Measurements from ENCODE around the gene BANP.
"Not testable (repeated sequence)": the region's sequence is repeated elsewhere in the genome, so short reads cannot be mapped to it uniquely, and the experiment has no call there.

Gene BANP

GRCh38 chr16:88088611-88089010, 137.4 kb downstream of the BANP start:
- H3K9me3 ChIP-seq (ENCODE audit: control insufficient read depth, low read depth, low read length); H3K36me3 ChIP-seq (ENCODE audit: control insufficient read depth, low read depth, low read length); H3K27ac ChIP-seq (ENCODE audit: low read length); H3K4me3 ChIP-seq (ENCODE audit: low read length); H3K27me3 ChIP-seq (ENCODE audit: control insufficient read depth, insufficient read depth, low read length); H3K9ac ChIP-seq (ENCODE audit: low read length); H3K4me1 ChIP-seq (ENCODE audit: control insufficient read depth, low read depth, low read length): not testable (repeated sequence)

DNA sequence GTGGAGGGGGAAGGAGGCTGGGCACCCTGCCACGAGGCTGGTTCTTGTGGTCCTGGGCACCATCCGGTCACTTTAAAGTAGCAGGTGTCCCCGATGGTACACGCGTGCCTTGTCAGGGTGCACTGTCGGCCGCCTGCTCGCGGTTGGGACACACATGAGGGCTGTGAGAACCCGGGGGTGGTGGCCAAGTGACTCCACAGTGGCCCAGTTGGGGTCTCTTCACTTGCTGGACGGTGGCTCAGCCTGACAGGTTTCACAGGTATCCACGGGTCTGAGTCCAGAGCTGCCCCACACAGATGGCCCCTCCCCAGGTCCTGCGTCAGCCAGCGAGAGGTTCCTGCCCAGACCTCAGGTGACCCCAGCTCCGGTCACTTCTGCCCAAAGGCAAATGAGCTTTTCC, 137.8 kb downstream of the BANP start:
- H3K27me3 ChIP-seq (ENCODE audit: control insufficient read depth, insufficient read depth, low read length); H3K9ac ChIP-seq (ENCODE audit: low read length); H3K36me3 ChIP-seq (ENCODE audit: control insufficient read depth, low read depth, low read length); H3K27ac ChIP-seq (ENCODE audit: low read length); H3K4me3 ChIP-seq (ENCODE audit: low read length); H3K4me1 ChIP-seq (ENCODE audit: control insufficient read depth, low read depth, low read length); H3K9me3 ChIP-seq (ENCODE audit: control insufficient read depth, low read depth, low read length): not testable (repeated sequence)

DNA sequence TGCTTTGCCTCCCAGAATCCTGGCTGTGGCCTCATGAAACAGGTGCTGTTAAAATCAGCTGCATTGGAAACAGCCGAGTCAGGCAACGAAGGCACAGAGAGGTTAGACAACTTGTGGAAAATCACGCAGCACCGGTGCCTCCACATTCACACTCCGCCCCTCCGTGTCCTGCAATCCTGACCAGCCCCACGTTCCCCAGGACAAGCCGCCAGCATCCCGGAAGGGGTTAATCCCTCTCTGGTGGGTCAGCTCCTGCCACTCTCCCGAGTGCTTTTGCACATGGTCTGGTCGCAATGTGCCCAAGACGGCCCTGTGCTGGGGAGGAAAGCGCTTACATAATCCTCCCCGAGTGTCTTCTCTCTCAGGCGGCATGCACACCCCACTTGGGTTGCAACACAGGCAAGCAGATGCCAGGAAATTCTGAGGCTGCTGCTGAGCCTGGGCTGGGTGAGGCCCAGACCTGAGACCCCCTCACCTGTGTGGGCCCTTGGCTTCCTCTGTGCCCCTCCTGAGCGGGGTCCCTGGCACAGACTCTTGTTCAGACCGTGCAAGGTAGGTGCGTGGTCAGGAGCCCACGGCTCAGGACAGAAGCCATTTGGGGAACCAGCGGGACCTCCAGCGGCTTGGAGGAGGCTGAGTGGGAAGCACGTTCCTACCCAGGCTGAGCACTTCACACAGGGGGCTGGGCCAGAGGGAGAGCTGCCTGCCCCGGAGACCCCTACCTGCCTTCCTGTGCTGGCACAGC, 138.6 kb downstream of the BANP start:
- H3K9ac ChIP-seq (ENCODE audit: low read length); H3K27me3 ChIP-seq (ENCODE audit: control insufficient read depth, insufficient read depth, low read length); H3K27ac ChIP-seq (ENCODE audit: low read length); H3K9me3 ChIP-seq (ENCODE audit: control insufficient read depth, low read depth, low read length); H3K36me3 ChIP-seq (ENCODE audit: control insufficient read depth, low read depth, low read length); H3K4me1 ChIP-seq (ENCODE audit: control insufficient read depth, low read depth, low read length); H3K4me3 ChIP-seq (ENCODE audit: low read length): not testable (repeated sequence)

GRCh38 chr16:88090377-88091175, 139.3 kb downstream of the BANP start:
- not testable (repeated sequence) for H3K4me3 ChIP-seq (ENCODE audit: low read length); H3K27ac ChIP-seq (ENCODE audit: low read length); H3K4me1 ChIP-seq (ENCODE audit: control insufficient read depth, low read depth, low read length)

DNA sequence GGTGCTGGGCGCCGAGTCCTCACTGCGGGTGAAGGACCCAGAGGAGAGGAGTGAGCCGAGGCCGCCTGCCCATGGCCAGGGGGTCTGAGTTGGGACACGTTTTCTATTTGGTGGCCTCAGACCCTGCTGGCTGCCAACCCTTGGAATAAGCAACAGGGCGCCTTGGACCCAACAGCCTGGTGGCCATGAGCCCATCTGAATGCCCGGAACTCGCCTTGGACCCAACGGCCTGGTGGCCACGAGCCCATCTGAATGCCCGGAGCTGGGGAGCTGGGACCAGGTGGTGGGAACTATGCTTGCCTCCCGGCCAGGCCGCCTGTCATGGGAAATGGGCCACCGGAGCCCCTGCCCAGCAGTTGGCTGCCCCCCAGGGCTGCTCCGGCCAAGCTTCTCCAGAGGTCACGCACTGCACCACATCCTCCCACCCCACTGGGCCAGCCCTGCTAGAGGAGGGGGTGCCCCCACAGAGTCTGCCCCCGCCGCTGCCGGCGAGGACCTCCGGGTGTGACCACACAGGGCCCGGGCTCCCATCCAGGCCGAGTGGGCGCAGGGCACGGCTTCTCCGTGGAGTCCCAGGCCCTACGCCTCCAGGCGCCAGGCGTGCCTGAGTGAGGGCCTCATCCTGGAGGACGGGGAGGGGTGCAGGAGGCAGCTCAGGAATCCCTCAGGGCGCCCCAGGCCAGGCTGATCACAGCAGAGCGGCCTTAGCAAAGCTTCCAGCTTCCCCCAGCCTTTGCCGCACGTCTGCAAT, 140.2 kb downstream of the BANP start:
- not testable (repeated sequence) for H3K36me3 ChIP-seq (ENCODE audit: control insufficient read depth, low read depth, low read length); H3K27ac ChIP-seq (ENCODE audit: low read length); H3K27me3 ChIP-seq (ENCODE audit: control insufficient read depth, insufficient read depth, low read length); H3K9ac ChIP-seq (ENCODE audit: low read length); H3K4me1 ChIP-seq (ENCODE audit: control insufficient read depth, low read depth, low read length); H3K9me3 ChIP-seq (ENCODE audit: control insufficient read depth, low read depth, low read length); H3K4me3 ChIP-seq (ENCODE audit: low read length)

More at GRCh38 chr16:88090377-88091175, 139.3 kb downstream of the BANP start:
- H3K9me3 ChIP-seq (ENCODE audit: control insufficient read depth, low read depth, low read length); H3K27me3 ChIP-seq (ENCODE audit: control insufficient read depth, insufficient read depth, low read length); H3K9ac ChIP-seq (ENCODE audit: low read length); H3K36me3 ChIP-seq (ENCODE audit: control insufficient read depth, low read depth, low read length): not testable (repeated sequence)

GRCh38 chr16:88091972-88092302, 140.7 kb downstream of the BANP start:
- not testable (repeated sequence) for H3K27ac ChIP-seq (ENCODE audit: low read length); H3K4me3 ChIP-seq (ENCODE audit: low read length); H3K36me3 ChIP-seq (ENCODE audit: control insufficient read depth, low read depth, low read length); H3K4me1 ChIP-seq (ENCODE audit: control insufficient read depth, low read depth, low read length); H3K27me3 ChIP-seq (ENCODE audit: control insufficient read depth, insufficient read depth, low read length); H3K9me3 ChIP-seq (ENCODE audit: control insufficient read depth, low read depth, low read length); H3K9ac ChIP-seq (ENCODE audit: low read length)

DNA sequence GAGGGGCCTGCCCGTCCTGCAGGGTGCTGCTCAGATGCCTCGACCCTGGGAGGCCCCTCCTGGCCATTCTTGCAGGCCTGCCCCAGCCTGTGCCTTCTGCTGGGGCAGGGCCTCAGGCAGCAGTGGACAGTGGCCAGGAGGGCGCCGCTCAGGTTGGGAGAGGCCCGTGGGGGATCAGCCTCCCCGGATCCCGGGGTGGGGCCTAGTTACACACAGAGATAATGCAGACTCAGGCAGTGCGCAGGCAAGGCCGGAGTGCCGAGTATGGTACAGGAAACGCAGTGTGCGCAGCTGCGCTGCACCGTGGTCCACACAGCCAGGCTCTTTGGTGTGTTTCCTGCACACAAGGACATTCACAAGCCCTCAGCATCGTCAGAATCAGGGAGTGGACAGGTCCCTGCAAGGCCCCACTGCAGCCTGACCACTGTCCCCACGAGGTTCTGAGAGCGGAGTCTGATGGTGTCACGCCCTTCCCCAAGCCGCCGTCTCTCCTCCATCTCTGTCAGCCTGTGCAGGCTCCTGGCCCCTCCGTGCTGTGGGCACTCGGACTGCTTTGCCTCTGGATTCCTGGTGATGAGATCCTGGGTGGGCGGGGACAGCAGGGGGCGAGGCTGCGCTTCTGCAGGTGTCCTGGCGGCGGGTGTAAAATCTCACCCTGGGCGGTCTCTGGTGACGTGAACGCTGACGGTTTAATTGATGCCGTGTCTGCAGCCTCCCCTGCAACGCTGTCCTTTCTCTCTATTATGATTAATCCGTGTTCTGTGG, 141.7 kb downstream of the BANP start:
- H3K27ac ChIP-seq (ENCODE audit: low read length); H3K9ac ChIP-seq (ENCODE audit: low read length); H3K36me3 ChIP-seq (ENCODE audit: control insufficient read depth, low read depth, low read length); H3K4me3 ChIP-seq (ENCODE audit: low read length); H3K4me1 ChIP-seq (ENCODE audit: control insufficient read depth, low read depth, low read length); H3K9me3 ChIP-seq (ENCODE audit: control insufficient read depth, low read depth, low read length); H3K27me3 ChIP-seq (ENCODE audit: control insufficient read depth, insufficient read depth, low read length): not testable (repeated sequence)

- H3K4me3 ChIP-seq (ENCODE audit: low read length); H3K27ac ChIP-seq (ENCODE audit: low read length); H3K9me3 ChIP-seq (ENCODE audit: control insufficient read depth, low read depth, low read length); H3K9ac ChIP-seq (ENCODE audit: low read length); H3K4me1 ChIP-seq (ENCODE audit: control insufficient read depth, low read depth, low read length); H3K36me3 ChIP-seq (ENCODE audit: control insufficient read depth, low read depth, low read length); H3K27me3 ChIP-seq (ENCODE audit: control insufficient read depth, insufficient read depth, low read length): not testable (repeated sequence)
These were observed 142.5 kb downstream of the BANP start for GRCh38 chr16:88093556-88094252.

- not testable (repeated sequence) for H3K27me3 ChIP-seq (ENCODE audit: control insufficient read depth, insufficient read depth, low read length); H3K4me3 ChIP-seq (ENCODE audit: low read length); H3K9me3 ChIP-seq (ENCODE audit: control insufficient read depth, low read depth, low read length); H3K27ac ChIP-seq (ENCODE audit: low read length); H3K4me1 ChIP-seq (ENCODE audit: control insufficient read depth, low read depth, low read length); H3K36me3 ChIP-seq (ENCODE audit: control insufficient read depth, low read depth, low read length); H3K9ac ChIP-seq (ENCODE audit: low read length)
These were observed 143.0 kb downstream of the BANP start for GRCh38 chr16:88094253-88094575.

DNA sequence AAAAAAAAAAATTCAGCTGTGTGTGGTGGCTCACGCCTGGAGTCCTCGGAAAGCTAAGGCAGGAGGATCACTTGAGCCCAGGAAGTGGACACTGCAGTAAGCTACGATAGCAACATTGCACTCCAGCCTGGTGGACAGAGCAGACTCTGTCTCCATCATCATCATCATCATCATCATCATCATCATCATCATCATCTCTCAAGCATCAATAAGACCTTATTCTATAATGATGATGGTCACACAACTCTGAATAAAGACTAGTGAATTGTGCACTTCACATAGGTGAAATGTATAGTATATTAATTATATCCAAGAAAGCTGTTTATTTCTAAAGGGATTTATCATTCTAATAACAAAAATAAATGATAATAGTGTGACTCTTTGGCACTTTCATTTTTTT, 143.7 kb downstream of the BANP start:
- not testable (repeated sequence) for H3K9me3 ChIP-seq (ENCODE audit: control insufficient read depth, low read depth, low read length)

DNA sequence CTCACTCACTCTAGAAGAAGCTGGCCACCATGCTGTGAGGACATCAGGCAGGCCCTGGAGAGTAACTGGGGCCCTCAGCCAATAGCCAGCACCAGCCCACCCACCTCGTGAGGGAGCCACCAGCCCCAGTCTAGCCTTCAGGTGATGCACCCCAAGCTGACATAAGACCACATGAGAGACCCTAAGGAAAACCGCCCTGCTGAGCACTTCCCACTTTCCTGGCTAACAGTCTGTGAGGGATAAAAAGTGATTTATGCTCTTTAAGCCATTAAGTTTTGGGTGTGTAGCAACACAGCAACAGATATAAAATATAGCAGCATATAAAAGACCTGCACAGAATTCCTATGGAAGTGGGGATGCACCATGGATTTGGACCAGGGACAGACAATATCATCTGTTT, 145.4 kb downstream of the BANP start:
- not testable (repeated sequence) for H3K36me3 ChIP-seq (ENCODE audit: control insufficient read depth, low read depth, low read length); H3K9ac ChIP-seq (ENCODE audit: low read length); H3K4me1 ChIP-seq (ENCODE audit: control insufficient read depth, low read depth, low read length); H3K9me3 ChIP-seq (ENCODE audit: control insufficient read depth, low read depth, low read length); H3K27ac ChIP-seq (ENCODE audit: low read length); H3K4me3 ChIP-seq (ENCODE audit: low read length)
- H3K27me3 ChIP-seq (ENCODE audit: control insufficient read depth, insufficient read depth, low read length), result peaks cover 23% of the 10 kb centered on the region

More for the DNA sequence above, 143.7 kb downstream of the BANP start:
- not testable (repeated sequence) for H3K36me3 ChIP-seq (ENCODE audit: control insufficient read depth, low read depth, low read length); H3K4me1 ChIP-seq (ENCODE audit: control insufficient read depth, low read depth, low read length); H3K4me3 ChIP-seq (ENCODE audit: low read length); H3K27ac ChIP-seq (ENCODE audit: low read length); H3K9ac ChIP-seq (ENCODE audit: low read length); H3K27me3 ChIP-seq (ENCODE audit: control insufficient read depth, insufficient read depth, low read length)
